OCI-LY1 (cell line): ENCODE results near the gene FOXD1.

ENCODE experiments used
- H2AFZ ChIP-seq: fragments of 200-600 bp; sonication (generic), shearing (Covaris generic); 2 replicates; pipeline ENCODE4 v1.6.0; 2014; ENCODE audit warnings: antibody characterized with exemption, mild to moderate bottlenecking, low read length
- H3F3A ChIP-seq: fragments of 200-600 bp; sonication (generic), shearing (Covaris generic); 2 replicates; pipeline ENCODE4 v1.6.0; 2014; ENCODE audit warnings: mild to moderate bottlenecking, antibody characterized with exemption, low read length, moderate library complexity; ENCODE audit not compliant: insufficient read depth
- H3K27ac ChIP-seq: fragments of 200-600 bp; sonication (generic); 2 replicates; pipeline ENCODE4 v1.5.1; 2014; ENCODE audit warnings: low read length, mixed run types, mild to moderate bottlenecking, low read depth; ENCODE audit not compliant: poor library complexity, severe bottlenecking
- H3K27me3 ChIP-seq: fragments of 200-600 bp; sonication (generic); 2 replicates; pipeline ENCODE4 v1.6.0; 2014; ENCODE audit warnings: antibody characterized with exemption, mild to moderate bottlenecking, low read length, moderate library complexity; ENCODE audit not compliant: insufficient read depth
- H3K36me3 ChIP-seq: fragments of 200-600 bp; sonication (generic); 2 replicates; pipeline ENCODE4 v1.6.1; 2014; ENCODE audit warnings: mild to moderate bottlenecking, antibody characterized with exemption, low read length, moderate library complexity, mixed read lengths; ENCODE audit not compliant: insufficient read depth
- H3K4me1 ChIP-seq: fragments of 200-600 bp; sonication (generic); 2 replicates; pipeline ENCODE4 v1.5.1; 2014; ENCODE audit warnings: mild to moderate bottlenecking, low read length, moderate library complexity; ENCODE audit not compliant: insufficient read depth, severe bottlenecking
- H3K4me2 ChIP-seq: fragments of 200-600 bp; sonication (generic), shearing (Covaris generic); 2 replicates; pipeline ENCODE4 v1.6.1; 2014; ENCODE audit warnings: low read length
- H3K4me3 ChIP-seq: fragments of 200-600 bp; sonication (generic); 2 replicates; pipeline ENCODE4 v1.5.1; 2014; ENCODE audit warnings: low read length, low read depth, mild to moderate bottlenecking, mixed read lengths; ENCODE audit not compliant: poor library complexity, severe bottlenecking
- H3K79me2 ChIP-seq: fragments of 200-600 bp; shearing (Covaris generic); 2 replicates; pipeline ENCODE4 v1.6.1; 2016; ENCODE audit warnings: mixed run types, low read length, mixed read lengths; ENCODE audit not compliant: insufficient read depth
- H3K9ac ChIP-seq: fragments of 200-600 bp; sonication (generic), shearing (Covaris generic); 2 replicates; pipeline ENCODE4 v1.6.1; 2014; ENCODE audit warnings: mild to moderate bottlenecking, low read length, mixed read lengths
- H3K9me2 ChIP-seq: fragments of 200-600 bp; sonication (generic), shearing (Covaris generic); 2 replicates; pipeline ENCODE4 v1.6.1; 2014; ENCODE audit warnings: low read depth, mild to moderate bottlenecking, low read length, mixed read lengths
- H3K9me3 ChIP-seq: fragments of 200-600 bp; shearing (Covaris generic); 2 replicates; pipeline ENCODE4 v1.6.1; 2014; ENCODE audit warnings: low read length, mixed read lengths
- H4K20me1 ChIP-seq: fragments of 200-600 bp; sonication (generic), shearing (Covaris generic); 2 replicates; pipeline ENCODE4 v1.6.0; 2016; ENCODE audit warnings: mild to moderate bottlenecking, low read length; ENCODE audit not compliant: insufficient read depth
- CTCF ChIP-seq: fragments of 200-600 bp; sonication (generic), shearing (Covaris generic); IDR thresholded peaks from 2 replicates; pipeline ENCODE4 v1.5.1; 2017; ENCODE audit warnings: mild to moderate bottlenecking, antibody characterized with exemption, low read length, moderate library complexity, mixed read lengths
- EZH2 ChIP-seq: fragments of 200-600 bp; sonication (generic), shearing (Covaris generic); IDR thresholded peaks from 2 replicates; pipeline ENCODE4 v1.8.0; 2017; ENCODE audit warnings: borderline replicate concordance, mixed run types, mild to moderate bottlenecking, antibody characterized with exemption, low read length, moderate library complexity, mixed read lengths

The FOXD1 gene

GRCh38 chr5:73484511-73484910 is 35.9 kb upstream of the FOXD1 start:
- H3K79me2 ChIP-seq: no peaks in the 10 kb centered on the region
- H3K9me3 ChIP-seq: no peaks in the 10 kb centered on the region
- H3K27ac ChIP-seq: no peak overlapping the region
- H3K9ac ChIP-seq: no peak overlapping the region
- H3K4me2 ChIP-seq: no peak overlapping the region
- H3K9me2 ChIP-seq: no peaks in the 10 kb centered on the region
- no peak overlapping the region for H2AFZ ChIP-seq
- H3K36me3 ChIP-seq: no peaks in the 10 kb centered on the region
- no peaks in the 10 kb centered on the region for H4K20me1 ChIP-seq
- H3K27me3 ChIP-seq: no peaks in the 10 kb centered on the region
- no peaks in the 10 kb centered on the region for H3K4me1 ChIP-seq
- no peak overlapping the region for H3K4me3 ChIP-seq
- TF ChIP-seq EZH2 (no peak), CTCF (no peak)
- no peaks in the 10 kb centered on the region for H3F3A ChIP-seq

DNA sequence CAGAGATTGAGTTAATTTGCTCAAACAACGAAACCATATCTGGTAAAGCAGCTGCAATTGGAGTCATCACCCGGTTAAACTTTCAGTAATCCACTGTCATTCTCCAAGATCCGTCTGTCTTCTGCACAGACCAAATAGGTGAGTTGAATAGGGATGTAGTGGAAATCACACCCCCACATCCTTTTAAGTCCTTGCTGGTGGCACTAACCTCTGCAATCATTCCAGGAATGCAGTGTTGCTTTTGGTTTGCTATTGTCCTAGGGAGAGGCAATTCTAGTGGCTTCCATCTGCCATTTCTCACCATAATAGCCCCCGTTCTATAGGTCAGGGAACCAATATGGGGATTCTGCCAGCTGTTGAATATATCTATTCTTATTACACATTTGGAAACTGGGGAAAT is 35.1 kb upstream of the FOXD1 start:
- no peak overlapping the region for H3K27ac ChIP-seq
- no peak overlapping the region for H2AFZ ChIP-seq
- H3K9me2 ChIP-seq: no peaks in the 10 kb centered on the region
- no peaks in the 10 kb centered on the region for H4K20me1 ChIP-seq
- H3K9me3 ChIP-seq: no peaks in the 10 kb centered on the region
- H3K4me1 ChIP-seq: no peaks in the 10 kb centered on the region
- no peaks in the 10 kb centered on the region for H3F3A ChIP-seq
- H3K4me3 ChIP-seq: no peak overlapping the region
- H3K27me3 ChIP-seq: no peaks in the 10 kb centered on the region
- no peak overlapping the region for H3K4me2 ChIP-seq
- no peak overlapping the region for H3K9ac ChIP-seq
- no peaks in the 10 kb centered on the region for H3K36me3 ChIP-seq
- TF ChIP-seq CTCF (no peak), EZH2 (no peak)
- H3K79me2 ChIP-seq: no peaks in the 10 kb centered on the region

DNA sequence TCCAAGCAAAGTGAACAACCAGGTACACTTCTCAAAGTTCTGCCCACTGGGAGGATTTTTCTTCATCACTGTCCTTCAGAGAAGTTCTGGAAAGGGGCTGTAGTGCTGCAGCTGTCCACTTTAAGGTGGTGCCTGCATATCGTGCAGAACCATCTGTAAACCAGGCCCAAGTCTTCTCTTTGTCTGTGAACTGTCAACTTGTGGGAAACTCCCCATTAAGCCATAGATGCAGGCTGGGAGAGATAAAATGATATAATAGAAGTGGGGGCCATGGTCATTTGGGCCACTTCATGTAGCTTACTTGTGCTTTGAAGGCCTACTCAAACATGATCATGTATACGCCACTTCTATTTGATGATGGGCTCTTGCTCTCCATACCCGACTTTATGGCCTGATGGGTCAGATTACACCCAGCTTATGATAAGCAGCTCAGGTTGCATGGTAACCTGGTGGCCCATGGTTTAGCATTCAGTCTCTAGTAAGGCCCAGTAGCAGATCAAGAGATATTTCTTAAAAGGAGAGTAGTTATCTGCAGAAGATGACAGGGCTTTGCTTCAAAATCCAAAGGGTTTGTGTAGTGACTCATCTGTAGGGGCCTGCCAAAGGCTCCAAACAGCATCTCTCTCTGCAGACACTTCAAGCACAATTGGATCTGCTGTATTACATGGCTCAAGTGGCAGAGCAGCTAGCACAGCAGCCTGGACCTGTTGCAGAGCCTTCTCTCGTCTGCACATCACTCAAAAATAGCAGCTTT is 34.0 kb upstream of the FOXD1 start:
- no peak overlapping the region for H3K27ac ChIP-seq
- no peak overlapping the region for H3K4me2 ChIP-seq
- no peaks in the 10 kb centered on the region for H3K4me1 ChIP-seq
- TF ChIP-seq CTCF (no peak), EZH2 (no peak)
- H2AFZ ChIP-seq: no peak overlapping the region
- H3K79me2 ChIP-seq: no peaks in the 10 kb centered on the region
- H3K9me3 ChIP-seq: no peaks in the 10 kb centered on the region
- H3K27me3 ChIP-seq: no peaks in the 10 kb centered on the region
- no peaks in the 10 kb centered on the region for H3K9me2 ChIP-seq
- H3K36me3 ChIP-seq: no peaks in the 10 kb centered on the region
- H3F3A ChIP-seq: no peaks in the 10 kb centered on the region
- H3K9ac ChIP-seq: no peak overlapping the region
- H3K4me3 ChIP-seq: no peak overlapping the region
- no peaks in the 10 kb centered on the region for H4K20me1 ChIP-seq
